Fibroblast of peridontal ligament (primary cell): ENCODE data around the gene CEP250.
"Not testable (repeated sequence)": the region's sequence is repeated elsewhere in the genome, so short reads cannot be mapped to it uniquely, and the experiment has no call there.

Experiments
- DNase-seq: peaks from one replicate; pipeline ENCODE4 v3.0.0-alpha.2; 2010; ENCODE audit errors: extremely low read depth

The CEP250 gene, protein sequence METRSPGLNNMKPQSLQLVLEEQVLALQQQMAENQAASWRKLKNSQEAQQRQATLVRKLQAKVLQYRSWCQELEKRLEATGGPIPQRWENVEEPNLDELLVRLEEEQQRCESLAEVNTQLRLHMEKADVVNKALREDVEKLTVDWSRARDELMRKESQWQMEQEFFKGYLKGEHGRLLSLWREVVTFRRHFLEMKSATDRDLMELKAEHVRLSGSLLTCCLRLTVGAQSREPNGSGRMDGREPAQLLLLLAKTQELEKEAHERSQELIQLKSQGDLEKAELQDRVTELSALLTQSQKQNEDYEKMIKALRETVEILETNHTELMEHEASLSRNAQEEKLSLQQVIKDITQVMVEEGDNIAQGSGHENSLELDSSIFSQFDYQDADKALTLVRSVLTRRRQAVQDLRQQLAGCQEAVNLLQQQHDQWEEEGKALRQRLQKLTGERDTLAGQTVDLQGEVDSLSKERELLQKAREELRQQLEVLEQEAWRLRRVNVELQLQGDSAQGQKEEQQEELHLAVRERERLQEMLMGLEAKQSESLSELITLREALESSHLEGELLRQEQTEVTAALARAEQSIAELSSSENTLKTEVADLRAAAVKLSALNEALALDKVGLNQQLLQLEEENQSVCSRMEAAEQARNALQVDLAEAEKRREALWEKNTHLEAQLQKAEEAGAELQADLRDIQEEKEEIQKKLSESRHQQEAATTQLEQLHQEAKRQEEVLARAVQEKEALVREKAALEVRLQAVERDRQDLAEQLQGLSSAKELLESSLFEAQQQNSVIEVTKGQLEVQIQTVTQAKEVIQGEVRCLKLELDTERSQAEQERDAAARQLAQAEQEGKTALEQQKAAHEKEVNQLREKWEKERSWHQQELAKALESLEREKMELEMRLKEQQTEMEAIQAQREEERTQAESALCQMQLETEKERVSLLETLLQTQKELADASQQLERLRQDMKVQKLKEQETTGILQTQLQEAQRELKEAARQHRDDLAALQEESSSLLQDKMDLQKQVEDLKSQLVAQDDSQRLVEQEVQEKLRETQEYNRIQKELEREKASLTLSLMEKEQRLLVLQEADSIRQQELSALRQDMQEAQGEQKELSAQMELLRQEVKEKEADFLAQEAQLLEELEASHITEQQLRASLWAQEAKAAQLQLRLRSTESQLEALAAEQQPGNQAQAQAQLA (N-terminal part only)

DNA sequence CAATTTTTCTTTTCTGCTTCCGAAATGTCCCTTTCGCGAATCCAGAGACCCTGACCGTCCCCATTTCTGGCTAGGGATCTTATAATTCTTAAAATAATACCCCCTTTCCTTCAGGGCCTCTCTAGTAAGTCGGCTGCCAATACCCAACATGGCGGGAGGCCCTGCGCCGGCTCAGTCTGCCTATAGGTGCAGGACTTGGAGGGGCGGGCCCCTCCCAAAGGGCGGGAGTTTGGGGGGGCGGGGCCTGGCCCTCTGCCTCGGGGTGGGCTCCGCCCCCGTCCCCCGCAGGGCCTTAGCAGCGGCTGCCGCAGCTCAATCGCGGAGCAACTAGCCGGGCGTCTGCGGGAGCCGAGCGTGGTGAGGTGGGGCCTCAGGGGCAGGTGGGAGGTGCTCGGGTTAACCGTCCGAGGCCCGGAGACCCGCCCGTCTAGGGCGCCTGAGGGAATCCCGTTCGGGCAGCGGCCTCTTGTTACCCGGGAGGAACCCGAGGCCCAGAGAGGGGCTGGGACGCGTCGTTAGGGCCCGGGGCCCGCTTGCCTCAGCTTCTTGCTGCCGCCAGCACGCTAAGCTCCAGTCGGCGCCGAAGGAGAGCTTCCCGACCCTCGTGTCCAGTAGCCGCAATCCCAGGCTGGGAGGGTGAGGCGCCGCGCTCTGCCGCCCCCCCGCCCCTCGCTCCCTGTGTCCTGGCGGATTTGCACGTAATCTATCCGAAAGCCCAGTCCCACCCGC is at the start of gene CEP250:
TSS of gene CEP250 (plus strand) at position 718 of the 729 bp plus-strand sequence. CDS start 6,770 bp downstream, outside the sequence.
- DNase-seq: peak; percentile 89

GRCh38 chr20:35405775-35406174 is 49.6 kb upstream of the CEP250 start:
- DNase-seq: no peak

DNA sequence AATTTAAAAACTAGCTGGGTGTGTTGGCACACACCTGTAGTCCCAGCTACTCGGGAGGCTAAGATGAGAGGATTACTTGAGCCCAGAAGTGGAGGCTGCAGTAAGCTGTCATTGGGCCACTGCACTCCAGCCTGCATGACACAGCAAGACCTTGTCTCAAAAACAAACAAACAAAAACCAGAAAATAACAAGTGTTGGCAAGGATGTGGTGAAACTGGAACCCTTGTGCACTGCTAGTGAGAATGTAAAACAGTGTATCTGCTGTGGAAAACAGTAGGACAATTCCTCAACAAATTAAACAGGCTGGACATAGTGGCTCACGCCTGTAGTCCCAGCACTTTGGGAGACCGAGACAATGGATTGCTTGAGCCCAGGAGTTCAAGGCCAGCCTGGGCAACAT is 47.1 kb upstream of the CEP250 start:
- DNase-seq: no peak

- no peak for DNase-seq
Observed at GRCh38 chr20:35409542-35409941, 45.9 kb upstream of the CEP250 start.

GRCh38 chr20:35410613-35411012 is 44.8 kb upstream of the CEP250 start:
- no peak for DNase-seq

GRCh38 chr20:35421322-35421721 is 34.1 kb upstream of the CEP250 start:
- DNase-seq: no peak

DNA sequence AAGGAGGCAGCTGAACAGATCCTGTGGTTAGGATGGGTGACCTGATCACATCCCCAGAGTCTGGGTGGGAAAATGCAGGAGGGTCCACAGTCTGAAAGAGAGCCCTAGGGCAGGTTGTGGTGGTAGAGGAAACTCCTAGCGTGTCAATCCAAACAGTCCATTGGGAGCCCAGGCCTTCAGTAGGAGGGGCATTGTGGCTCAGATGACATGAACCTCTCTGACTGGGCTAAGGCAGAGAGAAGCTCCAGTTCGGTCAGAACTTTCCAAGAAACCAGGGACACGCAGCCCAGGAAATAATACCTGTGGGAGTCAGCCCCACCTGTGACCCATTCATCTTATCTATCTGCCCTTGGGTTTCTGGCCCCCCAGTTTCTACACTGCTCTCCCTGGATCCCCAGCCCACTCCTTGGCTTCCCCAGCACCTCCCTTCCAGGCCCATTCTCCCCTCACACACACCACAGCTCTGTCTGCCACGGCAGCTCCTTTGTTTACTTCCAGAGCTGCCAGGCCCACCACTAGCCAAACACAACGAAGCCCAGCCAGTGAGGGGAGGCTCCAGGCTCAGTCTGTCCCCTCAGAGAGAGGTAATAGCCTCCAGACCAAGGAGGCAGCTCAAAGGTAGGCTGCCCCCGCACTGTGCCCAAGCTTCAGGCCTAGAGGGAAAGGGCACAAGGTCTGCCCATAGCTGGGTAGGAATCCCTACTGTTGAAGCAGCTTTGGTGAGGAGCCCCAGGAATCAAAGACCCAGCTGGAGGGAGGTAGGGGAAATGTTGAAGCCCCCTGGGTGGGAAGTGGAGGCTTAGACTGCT is 23.6 kb upstream of the CEP250 start:
- no peak for DNase-seq

DNA sequence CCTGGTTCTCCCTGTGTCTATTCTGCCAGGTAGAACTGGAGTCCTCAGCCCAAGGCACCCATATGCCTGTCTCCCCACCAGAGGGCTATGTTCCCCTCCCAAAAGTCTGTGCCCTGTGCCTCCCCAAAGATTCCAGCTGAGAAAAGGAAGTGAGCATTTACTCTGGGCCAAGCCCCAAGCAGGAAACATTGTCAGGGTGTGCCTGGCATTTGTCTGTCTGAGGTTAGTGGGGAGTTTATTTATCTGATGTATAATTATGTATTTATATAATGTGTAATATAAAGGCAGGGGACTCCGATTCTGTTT is 23.0 kb upstream of the CEP250 start:
- no peak for DNase-seq

- no peak for DNase-seq
Observed at GRCh38 chr20:35433337-35433736, 22.1 kb upstream of the CEP250 start.

DNA sequence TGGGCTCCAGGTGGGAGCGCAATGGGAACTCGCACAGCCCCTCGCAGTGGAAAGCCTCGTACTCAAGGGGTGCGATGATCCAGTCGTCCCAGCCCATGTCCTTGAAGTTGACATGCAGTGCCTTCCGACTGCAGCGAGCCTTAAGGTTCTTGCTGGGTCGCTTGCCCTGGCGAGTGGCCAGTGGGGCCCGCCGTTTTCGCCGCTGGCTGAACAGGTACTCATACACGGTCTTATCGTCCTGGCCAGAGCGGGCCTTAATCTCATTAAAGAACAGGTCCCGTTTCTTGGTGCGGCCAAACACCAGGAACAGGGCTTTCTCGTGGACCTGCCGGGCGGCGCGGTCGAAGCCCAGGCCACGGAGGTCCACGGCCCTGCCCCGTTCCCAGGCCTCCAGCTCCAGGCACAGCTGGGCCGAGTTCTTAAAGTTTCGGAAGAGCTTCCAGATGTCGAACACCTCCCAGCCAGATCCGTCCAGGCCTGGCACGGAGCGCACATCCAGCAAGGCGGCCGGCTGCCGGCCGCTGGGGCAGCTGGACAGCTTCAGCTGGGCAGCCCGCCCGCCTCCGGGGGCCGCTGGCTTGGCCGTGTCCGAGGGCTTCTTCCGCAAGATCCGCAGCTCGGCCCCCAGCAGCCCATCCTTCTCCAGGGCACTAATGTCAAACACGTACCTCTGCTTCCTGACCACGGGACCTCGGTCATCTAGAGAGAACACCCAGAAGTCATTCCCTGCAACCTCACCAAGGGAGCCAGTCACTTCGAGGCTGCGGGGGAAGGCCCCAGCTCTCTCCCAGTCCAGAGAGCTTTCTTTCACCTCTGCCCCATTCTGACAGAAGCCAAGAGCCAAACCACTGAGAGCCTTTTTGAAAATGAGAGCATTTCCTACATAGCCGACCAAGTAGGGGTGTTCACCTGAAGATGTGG is 21.1 kb upstream of the CEP250 start:
- DNase-seq: no peak

GRCh38 chr20:35436177-35436573 is 19.2 kb upstream of the CEP250 start:
- no peak for DNase-seq

GRCh38 chr20:35437599-35437998 is 17.8 kb upstream of the CEP250 start:
- no peak for DNase-seq

DNA sequence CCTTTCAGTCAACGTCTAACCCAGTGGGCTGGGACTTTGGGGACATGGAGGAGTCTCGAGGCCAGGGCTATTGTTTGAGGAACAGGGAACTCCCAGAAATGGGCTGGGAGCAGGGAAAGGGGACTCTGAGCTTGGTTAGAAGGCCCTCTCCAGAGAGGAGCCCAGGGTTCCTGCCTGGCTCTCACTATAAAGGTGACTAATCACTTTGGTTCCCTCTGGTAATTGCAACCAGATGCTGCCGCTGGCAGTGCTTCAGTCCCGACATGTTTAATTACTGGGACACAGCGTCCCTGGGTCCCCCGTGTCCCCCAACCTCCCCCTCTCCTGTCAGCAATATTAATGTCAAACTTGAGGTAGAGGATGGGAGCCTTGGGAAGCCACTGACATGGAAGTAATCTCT is 12.4 kb upstream of the CEP250 start:
- peak; percentile 85 for DNase-seq

DNA sequence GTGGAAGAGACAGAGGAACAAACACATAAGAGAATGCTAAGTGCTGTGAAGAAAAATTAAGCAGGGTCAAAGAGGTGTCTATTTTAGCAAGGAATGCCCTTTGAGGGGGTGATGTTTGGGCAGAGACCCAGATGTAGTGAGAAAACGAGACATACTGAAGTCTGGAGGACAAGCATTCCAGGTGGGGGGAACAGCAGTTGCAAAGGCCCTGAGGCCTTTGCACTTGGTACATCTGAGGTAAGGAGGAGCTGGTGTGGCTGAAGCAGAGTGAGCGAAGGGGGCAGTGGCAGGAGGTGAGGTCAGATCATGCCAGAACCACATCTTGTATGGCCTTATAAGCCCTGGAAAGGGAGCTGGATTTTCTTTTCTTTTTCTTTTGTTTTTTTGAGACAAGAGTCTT is 11.2 kb upstream of the CEP250 start:
- DNase-seq: no peak

GRCh38 chr20:35446356-35447078 is 8.9 kb upstream of the CEP250 start:
- no peak for DNase-seq

GRCh38 chr20:35447082-35447789 is 8.2 kb upstream of the CEP250 start:
- DNase-seq: peak; percentile 83

GRCh38 chr20:35448788-35449373 is 6.5 kb upstream of the CEP250 start:
- no peak for DNase-seq

DNA sequence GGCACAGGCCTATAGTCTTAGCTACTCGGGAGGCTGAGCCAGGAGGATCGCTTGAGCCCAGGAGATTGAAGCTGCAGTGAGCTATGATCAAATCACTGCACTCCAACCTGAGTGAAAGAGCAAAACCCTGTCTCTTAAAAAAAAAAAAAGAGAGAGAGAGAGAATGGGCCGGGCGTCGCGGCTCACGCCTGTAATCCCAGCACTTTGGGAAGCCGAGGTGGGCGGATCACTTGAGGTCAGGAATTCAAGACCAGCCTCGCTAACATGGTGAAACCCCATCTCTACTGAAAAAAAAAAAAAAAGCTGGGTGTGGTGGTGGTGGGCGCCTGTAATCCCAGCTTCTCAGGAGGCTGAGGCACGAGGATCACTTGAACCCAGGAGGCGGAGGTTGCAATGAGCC is 5.5 kb upstream of the CEP250 start:
- DNase-seq: not testable (repeated sequence)
